GM21717 (cell line): Measurements from ENCODE around the gene B3GNT8.
"Not testable (repeated sequence)": the region's sequence is repeated elsewhere in the genome, so short reads cannot be mapped to it uniquely, and the experiment has no call there.

Experiments used
- ATAC-seq: cut with Tn5 transposase; IDR thresholded peaks from one replicate; pipeline ENCODE4 v1.9.1; 2021; ENCODE audit warnings: mild to moderate bottlenecking, moderate library complexity; ENCODE audit not compliant: unreplicated experiment

The B3GNT8 gene

DNA sequence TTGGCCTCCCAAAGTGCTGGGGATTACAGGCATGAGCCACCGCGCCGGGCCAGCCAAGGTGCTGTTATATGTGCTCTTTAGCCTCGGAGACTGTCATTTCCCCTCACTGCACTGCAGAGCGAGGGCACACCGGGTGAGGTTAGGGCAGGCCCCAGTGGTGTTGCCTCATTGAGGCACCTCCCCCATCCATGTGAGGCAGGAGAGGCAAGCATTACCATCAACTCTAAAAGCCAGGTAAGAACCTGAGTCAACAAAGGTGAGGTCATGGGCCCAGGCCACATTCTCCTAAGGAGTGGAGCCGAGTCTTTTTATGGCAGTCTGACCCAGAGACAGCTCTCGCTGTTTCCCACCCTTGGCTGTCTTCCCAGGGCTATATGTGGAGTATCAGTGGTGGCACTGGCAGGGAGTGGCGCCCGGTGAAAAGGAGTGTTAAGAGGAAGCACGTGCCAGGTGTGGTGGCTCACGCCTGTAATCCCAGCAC is 10.9 kb downstream of the B3GNT8 start:
- no peak for ATAC-seq

GRCh38 chr19:41415154-41415571 is 12.0 kb downstream of the B3GNT8 start:
- no peak for ATAC-seq

DNA sequence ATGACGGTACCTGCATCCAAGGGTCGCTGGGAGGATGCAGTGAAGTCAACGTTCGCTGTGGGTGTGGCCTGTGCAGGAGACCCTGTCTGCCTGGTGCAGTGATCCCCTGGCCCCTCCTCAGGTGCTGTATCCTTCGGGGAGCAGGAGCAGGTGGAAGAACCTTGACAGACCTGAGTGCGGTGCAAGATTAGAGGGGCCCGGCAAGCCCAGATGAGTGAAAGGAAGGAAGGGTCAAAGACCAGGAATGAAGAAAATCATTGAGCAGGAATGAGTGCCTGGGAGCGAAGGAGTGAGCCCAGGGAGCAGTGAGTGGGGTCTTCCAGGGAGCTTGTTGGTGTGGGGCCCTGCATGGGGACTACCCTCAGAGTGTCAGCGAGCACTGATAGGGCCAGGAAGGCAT is 12.7 kb downstream of the B3GNT8 start:
- ATAC-seq = no peak

GRCh38 chr19:41413947-41414346 is 13.2 kb downstream of the B3GNT8 start:
- no peak for ATAC-seq

DNA sequence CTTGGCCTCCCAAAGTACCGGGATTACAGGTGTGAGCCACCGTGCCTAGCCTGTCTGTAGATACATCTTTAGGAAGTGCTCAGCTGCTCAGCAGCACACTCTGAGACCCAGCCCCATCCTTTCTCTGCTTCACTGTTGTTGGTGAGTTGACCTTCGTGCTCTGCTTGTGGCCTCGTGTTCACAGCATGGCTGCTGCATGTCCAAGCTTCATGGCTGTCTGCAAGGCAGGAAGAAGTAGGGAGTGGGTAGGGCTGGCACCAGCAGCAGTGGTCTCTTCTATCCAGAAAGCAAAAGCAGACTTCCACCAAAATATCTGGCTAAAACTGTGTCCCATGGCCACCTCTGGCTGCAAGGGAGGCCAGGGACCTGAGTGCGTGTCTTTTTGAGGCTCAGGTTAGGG is 14.2 kb downstream of the B3GNT8 start:
- ATAC-seq = no peak

DNA sequence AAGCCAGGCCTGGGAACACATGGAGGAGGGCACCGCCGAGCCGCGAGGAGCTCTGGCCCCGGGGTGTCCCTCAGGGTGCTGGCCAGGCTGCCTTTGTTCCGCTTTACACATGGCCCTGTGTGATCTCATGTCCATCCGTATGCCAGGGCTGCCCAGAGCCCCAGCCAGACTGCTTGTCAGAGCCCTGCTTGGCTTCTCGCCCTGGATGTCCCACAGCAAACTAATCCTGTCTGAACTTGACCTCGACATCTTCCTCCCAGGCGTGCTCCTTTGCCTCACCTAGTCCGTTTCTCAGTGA is 15.3 kb downstream of the B3GNT8 start:
- no peak for ATAC-seq

GRCh38 chr19:41411100-41411967 is 15.8 kb downstream of the B3GNT8 start:
- ATAC-seq = no peak

- no peak for ATAC-seq
These were observed 16.7 kb downstream of the B3GNT8 start for GRCh38 chr19:41410336-41411054.

DNA sequence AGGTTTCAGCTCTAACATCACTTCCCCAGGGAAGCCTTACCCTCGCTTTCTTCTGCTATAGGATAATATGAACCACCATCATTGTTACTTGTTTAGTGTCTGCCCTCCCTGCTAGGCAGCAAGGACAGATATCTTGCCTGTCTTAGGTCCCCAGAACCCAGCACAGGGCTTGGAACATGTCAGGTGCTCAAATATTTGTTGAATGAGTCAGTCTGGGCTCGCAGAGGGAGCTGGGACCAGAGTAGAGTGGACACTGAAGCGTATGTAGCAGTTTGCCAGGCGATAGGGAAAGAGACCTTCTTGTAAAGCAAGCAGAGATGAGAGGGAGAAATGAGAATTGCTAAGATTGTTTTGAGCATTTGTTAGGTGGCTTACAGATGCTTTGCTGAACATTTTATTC is 17.9 kb downstream of the B3GNT8 start:
- ATAC-seq = no peak

GRCh38 chr19:41408846-41409245 is 18.3 kb downstream of the B3GNT8 start:
- ATAC-seq = not testable (repeated sequence)

GRCh38 chr19:41408256-41408655 is 18.9 kb downstream of the B3GNT8 start:
- no peak for ATAC-seq

DNA sequence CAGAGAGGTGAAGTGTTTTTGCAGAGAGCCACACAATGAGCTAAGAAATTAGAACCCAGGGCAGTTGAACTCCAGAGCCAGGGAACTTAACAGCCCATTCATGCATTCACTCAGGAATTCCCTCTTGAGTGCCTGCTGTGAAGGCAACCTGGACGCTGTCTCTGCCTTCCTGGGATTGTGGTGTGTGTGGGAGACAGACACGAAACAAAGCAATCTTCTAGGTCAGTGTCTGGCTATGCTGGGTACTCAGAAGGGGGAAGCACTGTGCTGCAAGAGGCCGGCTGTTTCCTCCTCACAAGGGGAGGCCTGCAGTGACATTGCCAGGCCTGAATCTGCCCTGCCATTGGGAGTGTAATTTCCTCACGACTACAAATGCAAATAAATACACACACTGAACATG is 19.9 kb downstream of the B3GNT8 start:
- ATAC-seq = no peak

DNA sequence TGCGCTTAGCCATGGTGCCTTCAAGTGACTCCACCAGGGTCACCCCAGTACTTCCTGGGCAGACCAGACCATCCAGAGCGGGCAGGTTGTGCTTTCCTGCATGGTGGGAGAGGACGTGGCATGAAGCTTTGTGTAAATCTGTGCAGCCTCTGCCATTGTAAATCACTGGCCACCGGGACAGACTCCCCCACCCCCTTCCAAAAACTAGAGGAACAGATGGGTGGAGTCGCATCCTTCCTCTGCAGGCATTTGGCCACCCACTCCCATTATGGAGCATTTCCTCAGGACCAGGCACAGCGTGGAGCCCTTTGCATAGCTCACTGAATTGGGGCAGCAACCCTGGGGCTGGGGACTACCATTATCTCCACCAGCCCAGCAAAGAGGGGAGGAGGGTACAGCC is 21.4 kb downstream of the B3GNT8 start:
- ATAC-seq = no peak

DNA sequence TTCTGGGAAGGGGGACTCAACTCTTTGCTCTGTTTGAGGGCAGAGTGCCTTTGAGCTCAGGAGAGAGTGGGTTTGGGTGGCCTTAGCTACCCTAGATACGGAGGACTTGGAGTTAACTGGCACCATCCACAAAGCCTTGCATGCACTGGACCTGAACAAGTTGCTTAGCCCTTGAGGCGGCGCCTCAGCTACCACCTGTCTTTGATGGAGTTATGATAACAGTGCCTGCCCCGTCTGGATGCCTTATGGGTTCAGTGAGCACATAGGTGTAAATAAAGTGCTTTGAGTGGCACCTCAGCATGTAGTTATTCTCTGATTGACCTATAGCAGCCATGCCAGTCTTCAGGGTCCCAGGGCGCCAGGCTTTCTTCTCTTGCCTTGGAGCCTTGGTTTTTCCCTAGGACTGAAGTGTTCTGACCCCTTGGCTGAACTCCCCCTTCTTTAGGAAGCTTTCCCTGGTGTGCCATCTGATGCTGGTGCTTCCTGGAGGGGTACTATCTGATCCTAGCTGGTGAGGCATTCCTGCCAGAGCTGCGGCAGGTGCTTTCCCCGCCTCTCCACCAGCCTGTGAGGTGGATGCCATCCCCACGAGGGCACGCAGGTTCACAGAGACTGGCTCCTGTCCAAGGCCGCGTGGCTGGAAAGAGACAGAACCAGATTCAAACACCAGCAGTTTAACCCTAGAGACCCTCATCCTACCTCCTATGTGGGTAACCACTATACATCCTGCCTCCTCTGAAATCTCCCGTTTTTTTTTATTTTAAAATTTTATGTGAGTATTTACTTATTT is 23.8 kb downstream of the B3GNT8 start:
- ATAC-seq = no peak

DNA sequence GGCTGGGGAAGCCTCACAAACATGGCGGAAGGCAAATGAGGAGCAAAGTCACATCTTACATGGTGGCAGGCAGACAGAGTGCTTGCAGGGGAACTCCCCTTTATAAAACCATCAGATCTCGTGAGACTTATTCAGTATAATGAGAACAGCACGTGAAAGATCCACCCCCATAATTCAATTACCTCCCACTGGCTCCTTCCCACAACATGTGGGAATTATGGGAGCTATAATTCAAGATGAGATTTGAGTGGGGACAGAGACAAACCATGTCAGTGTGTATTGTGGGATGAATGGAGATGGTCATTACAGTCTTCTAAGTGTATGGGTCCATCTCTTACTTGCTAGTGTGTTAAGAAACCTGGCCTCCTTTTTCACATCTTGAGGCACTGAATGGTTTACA is 25.2 kb downstream of the B3GNT8 start:
- no peak for ATAC-seq

DNA sequence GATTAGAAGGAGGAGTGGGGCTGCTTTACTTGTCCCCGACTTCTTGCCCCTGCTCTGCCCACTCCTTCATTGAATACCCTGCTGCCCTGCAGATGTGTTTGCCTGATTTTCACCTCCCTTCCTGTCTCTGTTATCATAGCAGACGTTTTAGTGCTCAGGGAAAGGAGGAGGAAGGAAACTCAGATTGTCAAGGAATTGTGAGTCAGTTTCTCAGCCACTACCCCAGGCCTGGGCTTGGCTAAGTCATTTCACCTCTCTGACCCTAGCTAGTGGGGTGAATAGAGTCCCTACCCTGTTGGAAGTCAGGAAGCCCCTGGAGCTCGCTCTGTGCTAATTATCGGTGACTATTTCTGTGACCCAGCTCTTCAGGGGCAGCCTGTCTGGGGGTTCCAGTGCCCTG is 25.7 kb downstream of the B3GNT8 start:
- ATAC-seq = no peak

DNA sequence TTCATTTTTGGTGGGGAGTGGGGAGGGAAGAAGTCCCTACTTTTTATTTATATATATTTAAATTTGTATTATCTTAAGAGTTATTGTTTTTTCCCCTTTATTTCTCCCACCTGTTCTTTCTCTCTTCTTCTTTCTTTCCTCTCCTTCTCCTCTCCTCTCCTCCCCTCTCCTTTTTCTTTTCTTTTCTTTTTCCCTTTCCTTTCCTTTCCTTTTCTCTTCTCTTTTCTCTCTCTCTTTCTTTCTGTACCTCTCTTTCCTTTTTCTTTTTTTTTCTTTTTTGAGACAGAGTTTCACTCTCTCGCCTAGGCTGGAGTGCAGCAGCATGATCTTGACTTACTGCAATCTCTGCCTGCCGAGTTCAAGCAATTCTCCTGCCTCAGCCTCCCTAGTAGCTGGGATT is 27.6 kb downstream of the B3GNT8 start:
- ATAC-seq = no peak

GRCh38 chr19:41399091-41399490 is 28.1 kb downstream of the B3GNT8 start:
- no peak for ATAC-seq

DNA sequence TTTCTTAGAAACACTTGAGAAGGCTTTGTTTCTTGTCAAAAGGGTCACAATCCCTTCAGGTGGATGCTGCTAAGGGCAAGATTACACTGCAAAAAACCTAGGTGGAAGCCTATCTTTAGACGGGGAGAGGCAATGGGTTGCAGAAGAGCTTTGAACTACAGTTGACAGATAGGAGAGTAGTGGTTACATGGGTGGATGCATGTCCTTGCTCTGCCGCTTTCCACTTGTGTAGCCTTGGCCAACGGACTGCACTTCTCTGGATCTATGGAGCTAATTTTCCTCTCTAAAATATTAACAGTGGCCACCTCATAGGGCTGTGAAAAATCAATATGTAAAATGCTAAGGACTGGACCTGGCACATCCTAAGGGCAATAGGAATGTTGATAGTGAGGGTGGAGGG is 28.6 kb downstream of the B3GNT8 start:
- no peak for ATAC-seq

GRCh38 chr19:41398050-41398418 is 29.1 kb downstream of the B3GNT8 start:
- no peak for ATAC-seq
